GM20431 (cell line): ENCODE results near the gene LVRN.

Experiments
- in situ Hi-C: fragments of 300-500 bp; cut with MseI, MboI; formaldehyde crosslinking; loops from one replicate; pipeline ENCODE4 v1.15.0; 2020; ENCODE audit warnings: low sequenced_read_pairs; ENCODE audit not compliant: unreplicated experiment

The LVRN gene

DNA sequence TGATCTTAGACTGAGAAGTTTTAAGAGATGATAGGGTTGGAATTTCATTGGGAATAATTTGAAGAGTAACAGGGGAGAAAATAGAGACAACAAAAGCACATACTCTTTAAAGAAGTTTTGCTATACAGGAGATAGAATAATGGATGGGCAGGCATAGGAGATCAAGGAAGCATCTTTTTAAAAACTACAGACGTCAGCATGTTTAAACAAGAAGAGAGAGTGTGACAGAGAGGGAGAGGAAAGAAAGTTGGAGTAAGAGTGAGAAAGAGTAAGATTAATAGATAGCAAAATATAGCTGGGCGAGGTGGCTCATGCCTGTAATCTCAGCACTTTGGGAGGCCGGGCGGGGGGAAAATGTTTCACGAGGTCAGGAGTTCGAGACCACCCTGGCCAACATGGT, 5.3 kb upstream of the LVRN start:
- in situ Hi-C loops, result no loop called here

GRCh38 chr5:115961381-115962238, 665 bp upstream of the LVRN start:
- in situ Hi-C loops, result no loop called here

- in situ Hi-C loops, result no loop called here
Observed at GRCh38 chr5:115962565-115963402, 509 bp downstream of the LVRN start.

DNA sequence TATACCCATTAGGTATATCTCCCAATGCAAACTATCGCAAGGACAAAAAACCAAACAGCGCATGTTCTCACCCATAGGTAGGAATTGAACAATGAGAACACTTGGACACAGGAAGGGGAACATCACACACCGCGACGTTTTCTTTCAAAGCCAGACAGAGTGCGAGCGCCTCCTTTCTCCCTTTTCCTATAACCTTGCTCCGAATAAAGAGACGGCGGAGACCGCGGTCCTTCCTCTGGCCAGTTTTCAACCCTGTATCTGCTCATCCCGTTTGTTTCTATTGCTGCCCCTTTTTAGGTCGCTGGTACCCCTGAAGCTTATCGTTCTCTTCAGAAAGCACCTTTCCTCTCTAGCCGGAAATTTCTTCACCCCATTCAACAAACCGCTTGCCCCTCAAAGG, 1.3 kb downstream of the LVRN start:
- in situ Hi-C loops, result no loop called here

DNA sequence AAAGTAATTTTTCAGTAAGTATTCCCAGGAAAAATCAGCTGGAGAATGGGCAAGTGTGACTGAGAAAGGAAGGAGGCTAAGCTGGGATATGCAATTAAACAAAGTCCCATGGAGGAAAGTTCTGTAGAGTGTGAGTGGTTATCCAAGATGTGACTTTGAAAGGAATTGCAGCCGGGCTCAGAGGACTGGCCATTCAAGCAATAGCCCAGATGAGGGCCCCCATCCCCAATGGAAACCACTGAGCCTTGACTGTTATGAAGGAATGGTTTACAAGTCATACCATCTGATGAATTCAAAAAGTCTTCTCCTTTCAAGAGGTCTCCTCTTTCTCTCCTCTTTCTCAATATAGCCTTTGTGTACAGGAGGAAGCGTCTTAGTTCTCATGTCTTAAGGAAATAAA, 6.5 kb downstream of the LVRN start:
- in situ Hi-C loops, result no loop called here

DNA sequence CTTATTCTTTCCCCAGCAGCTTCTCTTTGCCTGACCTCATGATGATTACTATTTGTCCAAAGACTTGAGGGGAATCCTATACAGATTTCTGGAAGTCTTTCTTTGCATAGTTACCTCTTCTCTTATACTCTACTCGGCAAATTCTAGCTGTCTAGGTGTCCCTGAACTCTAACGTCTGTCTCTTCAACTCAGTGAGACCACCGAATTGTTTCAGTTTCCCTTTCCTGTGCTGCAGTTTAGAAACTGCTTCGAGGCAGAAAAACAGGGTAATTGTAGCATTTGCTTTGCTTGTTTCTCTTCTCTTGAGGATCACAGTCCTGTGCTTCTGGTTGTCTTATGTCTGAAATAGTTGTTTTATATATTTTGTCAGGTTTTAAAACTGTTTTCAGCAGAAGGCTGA, 14.8 kb downstream of the LVRN start:
- in situ Hi-C loops, result no loop called here

- in situ Hi-C loops, result no loop called here
Observed at GRCh38 chr5:115977988-115978387, 15.7 kb downstream of the LVRN start.

GRCh38 chr5:115978779-115979178, 16.5 kb downstream of the LVRN start:
- in situ Hi-C loops, result no loop called here

GRCh38 chr5:115979201-115980041, 17.1 kb downstream of the LVRN start:
- in situ Hi-C loops, result no loop called here

- in situ Hi-C loops, result no loop called here
Observed at GRCh38 chr5:115983519-115983918, 21.2 kb downstream of the LVRN start.

DNA sequence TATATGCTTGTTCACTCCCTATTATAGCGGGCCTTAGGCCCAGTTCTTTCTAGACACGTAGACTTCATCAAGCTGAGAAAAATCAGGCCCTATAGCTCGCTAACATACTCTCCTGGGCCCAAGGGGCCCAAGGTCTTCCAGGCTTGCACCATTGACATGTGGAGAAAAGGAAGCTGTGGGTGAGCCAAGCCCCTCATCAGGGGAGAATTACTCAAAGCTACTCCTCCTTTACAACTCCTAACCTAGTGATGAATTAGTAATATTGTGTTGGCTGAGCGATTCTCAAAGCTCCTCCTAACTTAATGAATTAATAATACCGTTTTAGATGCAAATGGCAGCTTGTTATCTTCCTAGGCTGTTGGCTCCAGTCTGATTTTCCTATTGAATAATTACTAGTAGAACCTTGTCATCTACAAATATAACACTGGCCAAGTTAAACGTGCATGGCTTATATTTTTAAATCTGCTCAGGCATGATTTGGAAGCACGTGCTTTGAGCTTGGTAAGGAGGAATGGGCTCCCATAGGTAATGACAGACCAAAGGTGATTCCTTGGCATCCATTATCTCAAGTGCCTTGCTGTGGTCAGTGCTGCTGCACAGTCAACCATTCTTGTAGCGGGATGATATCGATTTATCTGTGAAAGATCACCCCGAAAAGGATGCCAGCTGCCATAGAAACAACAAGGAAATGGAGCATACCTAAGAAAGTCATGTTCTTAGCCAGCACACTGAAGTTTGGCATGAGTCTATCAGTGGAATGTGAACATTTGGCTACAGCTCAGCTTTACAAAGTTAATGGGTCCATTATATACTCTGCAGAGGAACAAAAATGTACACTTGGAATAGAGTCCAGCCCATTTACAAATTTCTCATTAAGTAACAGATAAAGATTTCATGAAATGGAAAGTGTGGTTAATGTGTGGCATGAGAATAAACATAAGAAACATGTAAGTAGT, 23.8 kb downstream of the LVRN start:
- in situ Hi-C loops, result no loop called here

- in situ Hi-C loops, result no loop called here
Observed at GRCh38 chr5:115988002-115988401, 25.7 kb downstream of the LVRN start.

- in situ Hi-C loops, result no loop called here
Observed at GRCh38 chr5:115992848-115993350, 30.6 kb downstream of the LVRN start.

- in situ Hi-C loops, result no loop called here
Observed at GRCh38 chr5:115995351-115995750, 33.1 kb downstream of the LVRN start.

DNA sequence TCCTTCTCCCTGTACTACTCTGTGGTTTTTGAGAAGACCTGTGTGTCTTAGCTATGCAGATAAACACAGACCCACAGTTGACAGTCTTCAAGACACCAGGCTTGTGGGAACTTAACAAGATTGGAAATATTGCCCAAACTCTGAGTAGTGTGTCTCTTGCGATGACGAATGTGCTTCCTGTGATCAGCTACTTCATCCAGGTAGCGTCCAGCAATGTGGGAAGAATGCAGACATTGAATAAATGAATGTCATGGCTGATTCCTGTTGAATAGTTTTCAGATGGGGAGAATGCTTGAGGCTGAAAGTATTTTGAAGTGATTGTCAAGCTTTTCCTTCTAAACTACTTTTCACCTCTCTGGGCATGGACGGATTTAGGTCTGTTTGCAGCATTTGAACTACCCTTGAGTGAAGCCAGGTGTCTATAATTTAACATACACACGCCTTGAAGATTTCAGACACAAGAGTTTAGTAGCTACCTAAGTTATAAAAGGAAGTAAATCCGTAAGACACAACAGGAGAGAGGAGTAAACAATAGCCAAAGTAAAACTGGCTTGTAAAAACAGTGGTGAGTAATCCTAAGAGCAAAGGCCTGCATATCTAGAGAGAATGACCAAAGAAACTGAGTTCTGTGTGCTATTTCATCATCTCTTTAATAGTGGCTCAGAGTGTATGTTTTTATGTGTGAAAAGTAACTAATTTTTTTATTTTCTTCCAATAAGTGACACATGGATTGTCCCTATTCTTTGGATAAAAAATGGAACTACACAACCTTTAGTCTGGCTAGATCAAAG, 40.0 kb downstream of the LVRN start:
- in situ Hi-C loops, result no loop called here

DNA sequence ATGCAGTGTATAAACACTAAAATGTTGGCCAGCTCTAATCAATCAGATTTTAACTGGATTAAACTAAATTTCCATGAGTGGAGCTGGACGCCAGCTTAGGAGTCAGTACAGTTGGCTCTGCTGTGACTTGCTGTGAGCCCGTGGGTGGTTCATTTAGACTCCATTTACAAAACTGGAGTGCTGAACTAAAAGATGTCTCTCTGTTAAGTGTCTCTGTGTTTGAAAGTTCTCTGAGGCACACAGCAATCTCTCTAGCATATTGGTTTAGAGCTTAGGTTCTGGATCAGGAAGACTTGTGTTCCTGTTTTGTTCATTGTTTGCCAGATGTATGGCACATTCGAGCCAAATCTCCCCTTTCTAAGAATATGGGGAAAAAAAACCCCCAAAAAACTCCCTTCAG, 42.0 kb downstream of the LVRN start:
- in situ Hi-C loops, result no loop called here

DNA sequence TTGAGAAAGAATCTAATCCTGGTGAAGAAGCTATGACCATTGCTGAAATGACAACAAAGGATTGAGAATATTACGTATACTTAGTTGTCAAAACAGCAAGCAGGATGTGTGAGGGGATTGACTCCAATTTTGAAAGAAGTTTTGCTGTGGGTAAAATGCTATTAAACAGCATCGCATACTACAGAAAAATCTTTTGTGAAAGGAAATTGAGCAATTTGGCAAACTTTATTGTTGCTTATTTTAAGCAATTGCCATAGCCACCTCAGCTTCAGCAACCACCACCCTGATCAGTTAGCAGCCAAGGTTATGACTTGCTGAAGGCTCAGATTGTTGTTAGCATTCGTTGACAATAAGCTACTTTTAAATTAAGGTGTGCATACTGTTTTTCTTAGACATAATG, 47.5 kb downstream of the LVRN start:
- in situ Hi-C loops, result no loop called here

DNA sequence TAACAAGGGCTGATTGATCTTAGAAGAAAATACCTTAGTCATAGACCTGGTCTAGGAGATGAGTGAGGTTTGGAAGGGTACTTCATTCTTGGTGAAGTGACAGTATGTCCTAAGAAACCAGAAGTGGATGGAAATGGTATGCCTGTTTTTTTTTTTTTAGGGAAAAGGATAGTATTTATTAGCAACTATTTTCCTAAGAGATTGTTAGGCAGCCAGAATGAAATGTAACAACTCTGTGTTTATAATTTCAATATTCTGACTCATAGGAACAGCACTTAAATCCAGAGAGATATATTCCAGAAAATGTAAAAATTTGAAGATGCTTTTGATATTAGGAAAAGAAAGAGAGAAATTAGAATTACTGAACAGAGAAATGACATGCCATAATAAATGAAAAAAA, 48.8 kb downstream of the LVRN start:
- in situ Hi-C loops, result no loop called here
